ENCODE results near the gene CREG2. TPM values are rescaled to one million over a fixed set of nuclear protein-coding genes. Genes with fewer than 3 reads are reported as not detected.

The CREG2 gene
- total and polyA plus RNA-seq, 2 donors (not counting 1 experiment from before 2014, with no cell fraction given), result 0.10 TPM; not detected in 1

DNA sequence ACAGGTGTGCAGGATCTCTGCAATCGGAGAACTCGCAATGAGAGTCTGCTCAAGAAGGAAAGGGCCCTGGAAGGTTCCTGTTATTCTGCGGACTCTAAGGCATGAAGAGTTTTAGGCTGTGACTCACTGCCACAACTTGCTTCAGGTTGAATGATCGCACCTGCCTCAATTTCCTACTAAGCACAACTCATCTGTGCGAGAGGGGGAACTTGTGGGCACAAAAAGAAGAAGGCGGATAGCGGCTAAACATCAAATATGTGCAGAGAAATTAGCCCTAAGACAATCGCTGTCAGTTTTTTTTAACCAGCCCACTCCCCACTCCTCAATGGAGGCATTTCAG, 14.0 kb upstream of the CREG2 start:
- Histone ChIP-seq H3K4me3 (ENCODE audit: control extremely low read depth in 1 of 5, extremely low read depth in 1 of 5, insufficient read depth in 1 of 5, low read depth in 2 of 5, low read length in 4 of 5) (peak overlapping the region in 3 of 5 experiments; percentile 8 to 21 (median 16)), H3K9ac (ENCODE audit: low read length) (peak overlapping the region; percentile 5), H3K79me2 (ENCODE audit: control insufficient read depth, insufficient read depth, low read length) (no peaks in the 10 kb centered on the region), H3K27me3 (replicated peaks in 1 of 4; ENCODE audit: control extremely low read depth in 1 of 4, control insufficient read depth in 3 of 4, insufficient read depth in 4 of 4, low read length in 3 of 4) (no peaks in the 10 kb centered on the region), H3K27ac (ENCODE audit: low read length in 2 of 2) (peak overlapping the region; percentile 19 to 50), H3K36me3 (replicated peaks in 1 of 2; ENCODE audit: control extremely low read depth in 1 of 2, control insufficient read depth in 1 of 2, extremely low read depth in 1 of 2, insufficient read depth in 2 of 2, low read length in 1 of 2) (no peaks in the 10 kb centered on the region), H3K4me2 (replicated peaks; ENCODE audit: low read depth, low read length, poor library complexity, severe bottlenecking) (peak overlapping the region; percentile 65), H2AFZ (ENCODE audit: insufficient read depth, low read depth, low read length, poor library complexity, severe bottlenecking) (no peak overlapping the region), H3K9me3 (ENCODE audit: control extremely low read depth in 1 of 3, control insufficient read depth in 2 of 3, insufficient read depth in 1 of 3, low read length in 2 of 3) (no peaks in the 10 kb centered on the region), H3K4me1 (ENCODE audit: control insufficient read depth in 2 of 2, insufficient read depth in 2 of 2, low read length in 2 of 2) (peaks cover 64 to 74% of the 10 kb centered on the region in 2 donors), H4K20me1 (ENCODE audit: control insufficient read depth, insufficient read depth, low read length, poor library complexity, severe bottlenecking) (no peaks in the 10 kb centered on the region)
- ATAC-seq (ENCODE audit: low read depth) (peak; percentile 78), DNase-seq (peak; percentile 69)
- POLR2A ChIA-PET, result no interaction called here
- TF ChIP-seq, protein P1, sequence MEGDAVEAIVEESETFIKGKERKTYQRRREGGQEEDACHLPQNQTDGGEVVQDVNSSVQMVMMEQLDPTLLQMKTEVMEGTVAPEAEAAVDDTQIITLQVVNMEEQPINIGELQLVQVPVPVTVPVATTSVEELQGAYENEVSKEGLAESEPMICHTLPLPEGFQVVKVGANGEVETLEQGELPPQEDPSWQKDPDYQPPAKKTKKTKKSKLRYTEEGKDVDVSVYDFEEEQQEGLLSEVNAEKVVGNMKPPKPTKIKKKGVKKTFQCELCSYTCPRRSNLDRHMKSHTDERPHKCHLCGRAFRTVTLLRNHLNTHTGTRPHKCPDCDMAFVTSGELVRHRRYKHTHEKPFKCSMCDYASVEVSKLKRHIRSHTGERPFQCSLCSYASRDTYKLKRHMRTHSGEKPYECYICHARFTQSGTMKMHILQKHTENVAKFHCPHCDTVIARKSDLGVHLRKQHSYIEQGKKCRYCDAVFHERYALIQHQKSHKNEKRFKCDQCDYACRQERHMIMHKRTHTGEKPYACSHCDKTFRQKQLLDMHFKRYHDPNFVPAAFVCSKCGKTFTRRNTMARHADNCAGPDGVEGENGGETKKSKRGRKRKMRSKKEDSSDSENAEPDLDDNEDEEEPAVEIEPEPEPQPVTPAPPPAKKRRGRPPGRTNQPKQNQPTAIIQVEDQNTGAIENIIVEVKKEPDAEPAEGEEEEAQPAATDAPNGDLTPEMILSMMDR (IDR thresholded peaks at IDR 0.05), result no peak
- TF ChIP-seq EZH2 (IDR thresholded peaks at IDR 0.05; ENCODE audit: borderline replicate concordance, insufficient read depth, low read depth, low read length, poor library complexity, severe bottlenecking), result no peak
- peaks cover under 1% of the 10 kb centered on the region for H3K27me3 Mint-ChIP-seq
- CTCF ChIA-PET, result interaction anchor here (2.3 to 4.0 kb wide), 2 partner anchors 13 to 18 kb away, joined by 8 to 23 read pairs; no protein-coding TSS in a partner anchor
- WGBS (ENCODE audit: insufficient coverage), result 5% methylated on average over 6 of the region's 8 CpGs
- peaks cover 62% of the 10 kb centered on the region for H3K4me1 Mint-ChIP-seq
- no peaks in the 10 kb centered on the region for H3K9me3 Mint-ChIP-seq (ENCODE audit: insufficient read depth)
- H3K27ac Mint-ChIP-seq, result peak overlapping the region; percentile 89
- peak overlapping the region; percentile 78 for H3K4me3 Mint-ChIP-seq
- intact Hi-C loops (cut with micrococcal nuclease), result loop anchor here (1.0 to 10.0 kb wide), 2 partner anchors 12 to 386 kb away; no protein-coding TSS in a partner anchor

- no peaks in the 10 kb centered on the region for H3K27me3 ChIP-seq (replicated peaks in 1 of 4; ENCODE audit: control extremely low read depth in 1 of 4, control insufficient read depth in 3 of 4, insufficient read depth in 4 of 4, low read length in 3 of 4)
- H3K4me3 ChIP-seq (ENCODE audit: control extremely low read depth in 1 of 5, extremely low read depth in 1 of 5, insufficient read depth in 1 of 5, low read depth in 2 of 5, low read length in 4 of 5), result peak overlapping the region in 3 of 5 experiments; percentile 8 to 21 (median 16)
- WGBS (ENCODE audit: insufficient coverage), result 18% methylated on average over 17 of the region's 18 CpGs
- peaks cover 60 to 69% of the 10 kb centered on the region in 2 donors for H3K4me1 ChIP-seq (ENCODE audit: control insufficient read depth in 2 of 2, insufficient read depth in 2 of 2, low read length in 2 of 2)
- ChIA-PET POLR2A (no interaction called here), CTCF (interaction anchor here (0.9 to 4.0 kb wide), 5 partner anchors 12 to 840 kb away, joined by 3 to 23 read pairs (median 4); no protein-coding TSS in a partner anchor)
- peak overlapping the region; percentile 5 for H3K9ac ChIP-seq (ENCODE audit: low read length)
- no peaks in the 10 kb centered on the region for H3K79me2 ChIP-seq (ENCODE audit: control insufficient read depth, insufficient read depth, low read length)
- peak overlapping the region; percentile 89 for H3K27ac Mint-ChIP-seq
- intact Hi-C loops (cut with micrococcal nuclease), result loop anchor here (1.0 to 10.0 kb wide), 2 partner anchors 11 to 386 kb away; no protein-coding TSS in a partner anchor
- H3K4me3 Mint-ChIP-seq, result peak overlapping the region; percentile 78
- H3K27me3 Mint-ChIP-seq, result peaks cover 6% of the 10 kb centered on the region
- peak overlapping the region; percentile 65 for H3K4me2 ChIP-seq (replicated peaks; ENCODE audit: low read depth, low read length, poor library complexity, severe bottlenecking)
- H2AFZ ChIP-seq (ENCODE audit: insufficient read depth, low read depth, low read length, poor library complexity, severe bottlenecking), result no peak overlapping the region
- H3K9me3 Mint-ChIP-seq (ENCODE audit: insufficient read depth), result no peaks in the 10 kb centered on the region
- peaks cover 58% of the 10 kb centered on the region for H3K4me1 Mint-ChIP-seq
- H4K20me1 ChIP-seq (ENCODE audit: control insufficient read depth, insufficient read depth, low read length, poor library complexity, severe bottlenecking), result no peaks in the 10 kb centered on the region
- peaks cover 0 to 2% (median 0%) of the 10 kb centered on the region in 3 donors for H3K9me3 ChIP-seq (ENCODE audit: control extremely low read depth in 1 of 3, control insufficient read depth in 2 of 3, insufficient read depth in 1 of 3, low read length in 2 of 3)
- H3K36me3 ChIP-seq (replicated peaks in 1 of 2; ENCODE audit: control extremely low read depth in 1 of 2, control insufficient read depth in 1 of 2, extremely low read depth in 1 of 2, insufficient read depth in 2 of 2, low read length in 1 of 2), result no peaks in the 10 kb centered on the region
- DNase-seq (peak; percentile 57), ATAC-seq (ENCODE audit: low read depth) (peak; percentile 28)
- TF ChIP-seq EZH2 (IDR thresholded peaks at IDR 0.05; ENCODE audit: borderline replicate concordance, insufficient read depth, low read depth, low read length, poor library complexity, severe bottlenecking), result no peak
- TF ChIP-seq, protein P1 (IDR thresholded peaks at IDR 0.05), result no peak
- H3K27ac ChIP-seq (ENCODE audit: low read length in 2 of 2), result peak overlapping the region; percentile 19 to 50
Measured at GRCh38 chr2:101400506-101401325, 13.4 kb upstream of the CREG2 start.

All from B cell (primary cell).